T-helper 1 cell treated with Interleukin-12 subunit alpha and Interleukin-12 subunit beta and Interleukin-4 antibody, amounts not matched to agents 30 ng/mL and 1 ng/mL, for 36 hours (primary cell): Measurements from ENCODE around the gene EXOSC7. TPM values are rescaled to one million over a fixed set of nuclear protein-coding genes. Genes with fewer than 3 reads are reported as not detected.

Experiments used
- intact Hi-C: fragments of 100-400 bp; cut with micrococcal nuclease; formaldehyde crosslinking; loops from one replicate; pipeline ENCODE4 v1.15.1; 2024
- total RNA-seq: library from RNA; stranded (reverse); gene quantifications from 2 replicates; pipeline ENCODE4 v1.2.3, GENCODE V29; 2022

Gene EXOSC7
- total RNA-seq, 1 donor from 2014 or later: 62.9 TPM

DNA sequence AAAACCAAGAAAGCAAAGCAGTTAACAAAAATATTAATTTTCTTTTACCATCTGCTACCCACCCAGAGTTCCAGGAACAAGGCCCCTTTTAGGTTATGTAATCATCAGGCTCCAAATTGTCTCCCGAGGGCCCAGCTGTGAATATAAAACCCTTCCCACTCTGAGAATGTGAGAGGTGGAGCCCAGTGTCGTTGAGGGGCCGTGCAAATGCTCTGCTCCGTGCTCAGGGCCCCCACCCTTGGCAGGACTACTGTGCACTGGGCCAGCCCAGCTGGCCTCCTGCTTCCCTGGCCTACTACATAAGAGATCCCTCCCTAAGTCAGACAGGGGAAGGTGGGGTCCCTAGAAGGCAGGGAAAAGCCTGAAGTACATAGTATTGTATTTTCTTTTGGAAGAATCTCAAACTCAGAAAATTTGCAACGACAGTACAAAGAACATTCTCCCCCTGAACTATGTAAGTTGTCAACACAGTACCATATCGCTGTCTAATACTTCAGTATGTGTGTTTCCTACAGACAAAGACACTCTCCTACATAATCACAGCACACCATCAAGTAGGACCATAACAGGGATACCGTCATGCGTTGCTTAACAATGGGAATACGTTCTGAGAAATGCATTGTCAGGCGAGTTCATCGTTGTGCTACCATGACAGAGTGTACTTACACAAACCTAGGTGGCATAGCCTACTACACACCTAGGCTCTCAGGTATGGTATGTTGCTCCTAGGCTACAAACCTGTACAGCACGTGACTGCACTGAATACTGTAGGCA lies 45.7 kb downstream of the EXOSC7 start:
- intact Hi-C loops: no loop called here

DNA sequence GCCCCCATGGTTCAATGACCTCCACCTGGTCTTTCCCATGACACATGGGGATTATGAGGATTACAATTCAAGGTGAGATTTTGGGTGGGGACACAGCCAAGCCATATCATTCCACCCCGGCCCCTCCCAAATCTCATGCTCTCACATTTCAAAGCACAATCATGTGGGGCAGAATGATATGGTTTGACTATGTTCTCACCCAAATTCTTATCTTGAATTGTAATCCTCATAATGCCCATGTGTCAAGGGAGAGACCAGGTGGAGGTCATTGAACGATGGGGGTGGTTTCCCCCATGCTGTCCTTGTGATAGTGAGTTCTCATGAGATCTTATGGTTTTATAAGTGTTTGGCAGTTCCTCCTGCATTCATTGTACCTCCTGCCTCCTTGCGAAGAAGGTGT lies 47.6 kb downstream of the EXOSC7 start:
- intact Hi-C loops: no loop called here

DNA sequence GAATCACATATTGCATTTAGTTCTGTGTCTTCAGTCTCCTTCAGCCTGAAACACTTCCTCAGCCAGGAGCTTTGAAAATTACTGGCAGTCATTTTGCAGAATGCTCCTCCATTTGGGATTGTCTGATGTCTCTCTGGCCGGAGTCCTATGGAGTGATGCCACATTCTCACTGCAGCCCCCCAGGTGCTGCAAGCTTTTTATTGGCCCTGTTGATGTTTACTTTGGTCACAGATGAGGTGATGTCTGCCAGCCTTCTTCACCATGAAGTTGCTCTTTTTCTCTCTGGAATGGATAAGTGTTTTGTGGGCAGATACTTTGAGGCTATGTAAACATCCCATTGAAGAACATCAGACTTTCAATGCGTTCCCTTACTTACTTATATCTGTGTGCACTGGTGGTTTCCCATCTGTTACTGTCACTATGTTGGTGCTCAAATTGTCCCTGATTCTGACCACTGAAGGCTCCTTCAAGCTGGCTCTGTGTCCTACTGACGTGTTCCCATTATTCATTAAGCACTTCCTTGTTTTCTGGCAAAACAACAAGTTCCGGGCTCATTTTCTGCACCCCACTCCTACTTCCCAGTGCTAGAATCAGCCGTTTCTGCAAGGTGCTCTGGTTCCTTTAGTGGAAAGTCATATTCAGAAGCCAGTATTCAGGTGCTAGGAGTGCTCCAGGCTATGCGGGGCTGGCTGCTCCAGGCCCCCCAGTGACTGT lies 48.7 kb downstream of the EXOSC7 start:
- intact Hi-C loops: no loop called here

DNA sequence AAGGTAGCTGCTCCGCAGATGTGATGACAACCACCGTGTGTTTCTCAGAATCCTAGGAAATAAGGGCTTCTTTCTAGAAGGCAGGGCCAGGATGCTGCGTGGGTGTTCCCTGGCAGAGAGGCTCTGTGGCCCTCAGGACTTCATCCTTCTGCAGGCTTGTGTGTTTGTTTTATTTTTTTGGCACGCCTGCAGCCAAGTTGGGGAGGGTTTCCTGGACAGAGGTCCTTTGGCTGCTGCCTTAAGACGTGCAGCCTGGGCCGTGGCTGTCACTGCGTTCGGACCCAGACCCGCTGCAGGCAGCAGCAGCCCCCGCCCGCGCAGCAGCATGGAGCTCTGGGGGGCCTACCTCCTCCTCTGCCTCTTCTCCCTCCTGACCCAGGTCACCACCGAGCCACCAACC lies 50.0 kb downstream of the EXOSC7 start, which contains the start of gene CLEC3B:
CLEC3B (plus strand) TSS at position 266 of the 400 bp plus-strand sequence; CDS start at position 326, 60 bp downstream.
- intact Hi-C loops: no loop called here

DNA sequence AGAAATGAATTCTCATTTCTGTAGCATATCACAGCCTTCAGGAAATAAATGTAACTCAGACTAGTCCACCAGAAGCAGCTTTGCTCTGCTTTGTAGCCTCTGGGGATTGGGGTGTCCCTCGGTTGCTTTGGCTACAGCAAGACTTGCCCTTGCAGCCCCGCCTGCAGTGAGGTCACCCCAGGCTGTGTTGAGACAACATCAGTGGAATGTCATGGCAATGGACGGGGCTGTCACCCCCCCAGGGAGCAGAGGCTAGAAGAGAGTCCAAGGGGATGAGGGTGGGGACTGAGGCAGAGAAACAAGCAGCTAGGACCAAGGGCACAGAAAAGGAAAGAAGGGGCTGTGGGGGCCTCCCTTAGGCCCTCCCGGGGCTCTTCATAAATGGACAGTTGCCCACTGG lies 50.9 kb downstream of the EXOSC7 start:
- intact Hi-C loops: no loop called here

GRCh38 chr3:45027441-45027840 lies 51.4 kb downstream of the EXOSC7 start:
- intact Hi-C loops: no loop called here

- intact Hi-C loops: no loop called here
These were observed 53.2 kb downstream of the EXOSC7 start for GRCh38 chr3:45029216-45029615.

DNA sequence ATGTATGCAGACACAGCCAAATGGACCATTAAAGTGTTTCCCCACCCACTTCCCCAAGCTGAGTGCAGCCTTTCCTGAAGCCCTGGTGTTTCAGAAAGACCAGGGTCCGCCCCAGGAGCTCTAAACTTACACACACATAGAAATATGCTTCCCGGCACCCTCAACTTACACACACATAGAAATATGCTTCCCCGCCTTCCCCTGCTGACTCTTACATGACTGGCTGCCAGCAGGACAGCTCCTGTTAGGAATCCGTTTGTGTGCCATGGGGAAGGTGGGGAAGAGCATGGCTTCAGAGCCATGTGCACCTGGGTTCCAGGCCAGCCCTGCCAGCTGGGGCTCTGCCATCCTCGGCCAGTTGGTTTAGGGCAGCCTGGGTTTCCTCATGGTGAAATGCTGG lies 53.6 kb downstream of the EXOSC7 start:
- intact Hi-C loops: no loop called here

DNA sequence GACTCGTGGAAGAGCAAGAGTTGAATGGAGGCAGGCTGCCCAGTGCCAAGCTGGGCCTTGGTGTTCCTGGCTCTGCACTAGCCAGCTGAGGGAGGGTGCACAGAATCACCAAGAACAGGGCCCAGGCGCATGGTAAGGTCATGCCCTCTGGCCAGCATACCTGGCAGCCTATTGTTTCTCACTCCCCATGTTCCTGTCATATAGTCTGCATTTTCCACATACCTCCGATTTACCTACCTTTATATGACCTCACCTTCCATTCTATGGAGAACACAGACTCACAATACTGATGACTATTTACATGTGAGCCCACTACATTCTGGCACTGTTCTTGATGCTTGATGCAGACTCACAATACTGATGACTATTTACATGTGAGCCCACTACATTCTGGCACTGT lies 55.5 kb downstream of the EXOSC7 start:
- intact Hi-C loops: no loop called here

DNA sequence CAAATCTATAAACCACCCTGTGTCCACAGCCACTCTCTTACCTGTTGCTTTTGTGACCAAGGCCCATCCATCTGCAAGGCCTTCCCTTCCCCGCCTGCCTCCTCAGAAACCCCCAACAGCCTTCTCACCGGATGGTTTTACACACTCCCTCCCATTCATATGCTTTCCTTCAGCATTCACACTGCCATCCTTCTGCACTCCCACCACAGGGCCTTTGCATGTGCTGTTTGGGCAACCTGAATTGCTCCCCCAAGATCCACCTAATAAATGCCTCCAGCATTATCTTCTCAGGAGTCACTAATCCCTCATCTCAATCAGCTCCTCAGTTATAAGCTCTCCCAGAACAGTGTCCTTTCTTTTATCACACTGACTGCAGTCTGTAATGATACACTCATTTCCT lies 56.1 kb downstream of the EXOSC7 start:
- intact Hi-C loops: no loop called here

DNA sequence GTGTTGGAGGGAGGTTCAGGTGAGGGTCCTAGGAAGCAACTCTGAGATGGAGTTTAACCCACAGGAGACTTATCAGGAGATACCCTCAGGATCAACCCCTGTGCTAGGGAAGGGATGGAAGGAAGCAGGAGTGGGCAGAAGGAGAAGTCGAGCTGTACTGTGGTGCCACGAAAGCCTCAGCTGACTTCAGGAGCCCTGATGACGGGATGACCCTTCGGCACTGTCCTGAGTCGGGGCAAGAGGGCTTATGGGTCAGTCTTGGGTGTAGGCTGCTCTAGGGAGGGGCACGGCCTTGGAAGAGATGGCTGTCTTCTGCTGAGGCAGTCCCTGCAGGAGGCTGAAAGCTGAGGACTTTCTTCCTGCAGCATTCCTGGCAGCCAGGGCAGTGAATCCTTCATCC lies 57.7 kb downstream of the EXOSC7 start:
- intact Hi-C loops: no loop called here

- intact Hi-C loops: no loop called here
These were observed 58.7 kb downstream of the EXOSC7 start for GRCh38 chr3:45034612-45035252.

- intact Hi-C loops: loop anchor here (2.0 kb wide), 1 partner anchor 629 kb away; no protein-coding TSS in a partner anchor
These were observed 59.6 kb downstream of the EXOSC7 start for GRCh38 chr3:45035441-45036301.

GRCh38 chr3:45037720-45038455 lies 61.8 kb downstream of the EXOSC7 start:
- intact Hi-C loops: loop anchor here (1.0 to 2.0 kb wide), 10 partner anchors 17 to 891 kb away; no protein-coding TSS in a partner anchor

DNA sequence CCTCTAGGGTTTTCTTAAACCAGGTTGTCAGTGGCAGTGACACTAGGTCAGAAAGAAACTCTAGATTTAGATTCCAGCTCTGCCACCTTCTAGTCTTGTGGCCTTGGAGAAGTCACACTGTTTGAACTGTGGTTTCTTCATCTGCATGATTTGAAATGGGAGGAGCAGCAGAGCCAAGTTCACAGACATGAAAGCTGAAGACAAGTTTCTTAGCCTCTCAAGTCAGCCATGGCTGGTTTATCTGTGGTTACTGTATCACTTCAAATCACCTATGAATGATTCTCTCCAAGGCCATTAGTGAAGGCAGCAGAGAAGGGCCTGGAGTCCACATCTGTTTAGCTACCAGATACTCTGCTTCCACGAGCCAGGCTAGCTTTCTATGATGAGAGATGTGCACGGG lies 65.6 kb downstream of the EXOSC7 start:
- intact Hi-C loops: no loop called here

- intact Hi-C loops: no loop called here
These were observed 66.1 kb downstream of the EXOSC7 start for GRCh38 chr3:45042162-45042561.

DNA sequence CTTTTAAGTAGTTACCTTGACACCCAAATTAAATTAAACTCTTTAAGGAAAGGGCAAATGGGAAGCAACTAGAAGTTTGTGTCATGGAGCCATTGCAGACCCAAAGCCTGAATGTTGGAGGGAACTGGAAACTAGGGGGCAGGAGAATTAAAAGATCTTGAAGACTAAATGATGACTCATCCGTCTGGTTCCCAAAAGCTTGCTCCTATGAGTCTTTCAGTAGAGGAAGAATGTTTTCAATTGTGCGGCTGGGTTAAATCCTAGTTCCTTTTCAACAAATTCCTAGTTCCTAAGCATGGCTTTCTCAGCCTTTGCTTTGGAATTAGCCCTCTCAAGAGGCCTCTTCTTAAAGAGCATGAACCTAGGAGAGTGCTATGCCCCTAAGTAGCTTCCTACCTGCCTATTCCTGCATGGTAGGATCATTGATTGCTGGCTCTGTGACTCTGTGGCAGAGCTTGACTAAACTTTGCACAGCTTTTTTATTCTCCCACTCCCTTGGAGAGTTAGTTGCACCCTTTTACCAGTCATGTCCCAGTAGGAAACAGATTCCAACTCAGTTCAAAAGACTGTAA lies 67.8 kb downstream of the EXOSC7 start:
- intact Hi-C loops: no loop called here

DNA sequence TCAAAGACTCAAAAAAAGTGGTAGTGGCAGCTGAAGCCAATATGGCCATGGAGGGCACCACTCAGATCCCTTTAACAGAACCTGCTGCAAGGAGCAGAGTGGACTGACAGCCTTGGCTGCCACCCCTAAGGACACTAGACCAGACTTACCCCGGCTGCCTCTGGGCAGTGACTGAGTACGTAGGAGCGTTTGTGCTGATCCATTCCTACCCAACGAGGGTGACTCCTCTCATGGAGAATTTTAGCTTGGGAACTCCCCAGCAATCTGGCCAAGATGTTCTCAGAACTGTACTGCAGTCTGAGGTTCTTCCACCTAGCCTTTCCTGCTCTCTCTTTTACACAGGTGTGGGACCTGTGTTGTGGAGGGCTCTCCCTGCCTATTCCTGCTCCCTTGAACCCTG lies 72.2 kb downstream of the EXOSC7 start:
- intact Hi-C loops: no loop called here

DNA sequence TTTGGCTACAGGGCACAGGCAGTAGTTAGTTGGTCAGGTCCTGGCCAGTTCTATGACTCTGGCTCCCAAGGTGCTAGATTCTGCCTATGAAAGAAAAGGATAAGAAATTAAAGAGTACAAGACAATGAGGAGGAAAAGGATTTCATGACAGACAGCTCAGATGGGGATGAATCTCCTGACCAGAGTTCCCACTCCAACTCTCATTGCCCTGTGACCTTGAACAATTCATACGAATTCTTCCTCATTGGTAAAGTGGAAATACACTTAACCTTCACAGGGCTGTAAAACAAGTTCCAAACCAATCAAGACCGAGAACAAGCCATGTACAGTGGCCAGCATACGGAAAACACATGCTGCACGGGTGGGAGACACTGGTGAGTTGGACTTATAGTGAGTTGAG lies 73.8 kb downstream of the EXOSC7 start:
- intact Hi-C loops: no loop called here

DNA sequence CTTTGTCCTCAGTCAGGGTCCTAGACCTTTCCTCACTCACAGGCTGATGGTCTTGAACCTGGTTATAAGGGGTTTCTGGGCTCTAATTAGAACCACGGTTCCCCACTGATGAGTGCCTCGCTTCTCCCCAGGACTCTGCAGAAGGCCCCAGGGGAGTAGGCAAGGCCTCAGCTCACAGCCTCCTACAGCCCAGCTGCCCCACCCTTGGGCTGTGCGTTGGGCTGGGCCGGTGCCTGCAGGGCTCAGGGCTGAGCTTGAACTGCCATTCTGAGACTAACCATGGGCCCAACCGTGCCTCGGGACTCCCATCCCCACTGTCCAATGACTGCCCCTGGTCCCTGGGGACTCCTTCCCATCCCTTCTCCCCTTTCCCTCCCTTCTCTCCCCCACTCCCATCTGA lies 75.6 kb downstream of the EXOSC7 start:
- intact Hi-C loops: no loop called here
